BJ (cell line): ENCODE measurements around the gene TPMT. TPM values are rescaled to one million over a fixed set of nuclear protein-coding genes. Genes with fewer than 3 reads are reported as not detected.

Source experiments
- CTCF ChIA-PET: fragments of 350-600 bp; formaldehyde crosslinking; extraction: SDS; loops from one replicate; lab custom pipeline; 2021; ENCODE audit warnings: antibody characterized with exemption, inconsistent platforms; lab: Yijun Ruan, JAX
- POLR2A ChIA-PET: fragments of 300-600 bp; sonication (Branson Sonifier 250); formaldehyde crosslinking; extraction: SDS; loops from one replicate; lab custom pipeline; 2021; ENCODE audit warnings: antibody characterized with exemption; lab: Charles Lee
- DNase-seq: peaks from one replicate; pipeline ENCODE4 v3.0.0-alpha.2; 2011; ENCODE audit warnings: low read depth
- H3K27me3 ChIP-seq: 2 replicates; pipeline ENCODE4 v1.6.0; 2011; ENCODE audit warnings: low read length; ENCODE audit not compliant: control insufficient read depth, insufficient read depth
- H3K36me3 ChIP-seq: 2 replicates; pipeline ENCODE4 v1.5.1; 2011; ENCODE audit warnings: low read length; ENCODE audit not compliant: control insufficient read depth, insufficient read depth
- H3K4me3 ChIP-seq: 2 replicates; pipeline ENCODE4 v1.5.1; 2011; ENCODE audit warnings: low read depth, mild to moderate bottlenecking, control low read depth, low read length
- CTCF ChIP-seq: IDR thresholded peaks from 2 replicates; pipeline ENCODE4 v1.5.1; 2011; ENCODE audit warnings: low read depth, mild to moderate bottlenecking, control low read depth, inconsistent platforms, low read length, moderate library complexity; ENCODE audit not compliant: insufficient read depth
- polyA plus RNA-seq: library from polyadenylated mRNA; depleted of rRNA; stranded (reverse); fragments of >200 nt; gene quantifications from 2 replicates; pipeline ENCODE4 v1.2.3, GENCODE V29; 2011

The TPMT gene
- polyA plus RNA-seq, 1 experiment: 10.9 TPM

DNA sequence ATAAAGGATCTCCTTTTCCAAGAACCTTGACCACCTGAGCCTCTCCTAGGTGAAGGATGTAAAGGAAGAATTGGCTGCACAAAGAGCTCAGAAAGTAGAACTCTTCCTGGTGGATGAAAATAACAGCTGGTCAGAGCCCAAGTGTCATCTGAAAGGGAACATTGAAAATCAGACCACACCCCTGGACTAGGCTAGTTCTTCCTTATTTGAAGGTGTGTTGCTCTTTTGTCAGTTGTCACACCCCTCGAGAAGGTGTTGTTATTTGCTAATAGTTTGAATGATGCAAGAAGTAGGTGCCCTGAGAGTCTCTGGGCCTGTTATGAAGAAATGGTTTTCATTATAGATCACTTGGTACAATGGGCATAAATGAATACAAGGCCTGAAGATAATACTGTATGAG lies 63.5 kb downstream of the TPMT start:
- Histone ChIP-seq H3K4me3 (no peak overlapping the region), H3K27me3 (no peaks in the 10 kb centered on the region), H3K36me3 (no peaks in the 10 kb centered on the region)
- CTCF ChIA-PET: interaction anchor here (0.6 to 1.5 kb wide), 2 partner anchors 31 to 36 kb away, joined by 3 to 4 read pairs; partner anchors contain the start of gene NHLRC1
- POLR2A ChIA-PET: no interaction called here
- DNase-seq: no peak
- TF ChIP-seq CTCF: no peak

GRCh38 chr6:18090349-18090786 lies 64.5 kb downstream of the TPMT start:
- no peaks in the 10 kb centered on the region for H3K27me3 ChIP-seq
- DNase-seq: no peak
- no peaks in the 10 kb centered on the region for H3K36me3 ChIP-seq
- ChIA-PET POLR2A (no interaction called here), CTCF (no interaction called here)
- no peak overlapping the region for H3K4me3 ChIP-seq
- TF ChIP-seq CTCF: no peak

DNA sequence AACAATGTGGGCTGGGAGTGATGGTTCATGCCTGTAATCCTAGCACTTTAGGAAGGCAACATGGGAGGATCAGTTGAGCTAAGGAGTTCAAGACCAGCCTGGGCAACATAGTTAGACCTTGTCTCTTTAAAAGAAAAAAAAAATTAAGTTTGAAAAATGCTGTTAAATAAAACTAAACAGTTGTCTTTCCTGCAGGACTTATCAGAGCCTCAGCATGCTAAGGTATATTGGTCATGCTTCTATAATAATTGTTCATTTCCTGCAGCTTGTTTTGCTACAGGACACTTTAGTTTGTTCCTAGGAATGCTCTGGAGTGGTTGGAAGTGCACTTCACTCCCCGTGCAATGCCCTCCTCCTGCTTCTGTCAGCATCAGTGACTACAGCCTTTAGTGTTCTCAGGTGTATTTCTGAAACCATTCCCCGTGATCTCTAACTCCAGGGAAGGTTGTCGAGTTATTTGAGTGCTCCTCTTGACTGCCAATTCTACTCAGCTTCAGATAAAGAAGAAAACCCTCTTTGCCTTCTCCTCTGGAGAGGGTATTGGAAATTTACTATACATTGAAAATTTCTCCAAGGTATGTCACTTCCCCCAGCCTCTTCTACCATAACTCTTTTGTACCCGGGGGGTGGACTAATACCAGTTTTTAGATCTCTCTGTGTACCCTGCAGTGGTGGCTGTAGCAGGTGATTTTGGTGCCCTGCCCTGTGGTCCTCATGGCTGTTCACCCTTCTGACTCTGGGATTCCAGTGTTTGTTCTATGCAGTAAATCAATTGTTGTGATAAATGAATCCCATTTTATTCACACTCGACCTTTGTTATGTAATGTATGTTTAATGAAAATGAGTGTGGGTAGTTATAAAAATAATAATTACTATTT lies 66.2 kb downstream of the TPMT start:
- TF ChIP-seq CTCF: no peak
- CTCF ChIA-PET: no interaction called here
- no peaks in the 10 kb centered on the region for H3K27me3 ChIP-seq
- no peaks in the 10 kb centered on the region for H3K36me3 ChIP-seq
- POLR2A ChIA-PET: no interaction called here
- no peak overlapping the region for H3K4me3 ChIP-seq
- DNase-seq: no peak

DNA sequence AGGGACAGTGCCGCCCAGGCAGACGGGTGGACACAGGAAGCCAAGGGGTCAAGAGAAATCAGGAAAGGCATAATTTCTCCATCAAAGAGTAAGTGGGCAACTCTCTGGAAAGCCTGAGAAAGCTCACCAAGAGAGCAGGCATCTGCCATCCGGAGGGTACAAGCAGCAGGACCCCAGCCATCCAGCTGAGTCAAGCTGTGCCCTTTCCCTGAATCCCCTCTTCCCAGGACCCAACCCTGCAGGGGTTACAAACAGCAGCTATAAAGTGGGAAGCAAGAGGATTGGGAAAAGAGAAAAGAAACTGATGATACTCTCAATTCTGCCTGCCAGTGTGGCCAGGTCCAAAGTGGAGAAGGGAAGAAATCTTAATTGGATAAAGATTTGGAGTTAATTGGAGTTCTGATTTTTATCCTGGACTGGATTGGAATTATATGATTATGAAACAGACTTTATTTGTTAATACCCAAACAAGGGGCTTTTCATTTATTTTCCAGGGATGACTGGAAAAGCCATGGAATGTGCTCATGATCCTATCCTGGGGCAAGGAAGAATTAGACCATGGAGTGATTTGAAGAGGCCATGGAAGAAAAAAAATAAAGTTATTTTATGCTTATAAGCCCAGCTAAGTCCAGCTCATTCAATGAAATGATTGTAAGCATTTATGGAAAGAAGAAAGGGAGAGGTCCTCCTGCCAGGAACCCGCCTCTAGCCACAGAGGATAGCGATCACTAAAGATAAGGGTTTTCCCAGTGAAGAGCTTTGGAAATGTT lies 67.3 kb downstream of the TPMT start:
- no peaks in the 10 kb centered on the region for H3K36me3 ChIP-seq
- TF ChIP-seq CTCF: no peak
- CTCF ChIA-PET: no interaction called here
- DNase-seq: no peak
- no peaks in the 10 kb centered on the region for H3K27me3 ChIP-seq
- no peak overlapping the region for H3K4me3 ChIP-seq
- POLR2A ChIA-PET: no interaction called here

DNA sequence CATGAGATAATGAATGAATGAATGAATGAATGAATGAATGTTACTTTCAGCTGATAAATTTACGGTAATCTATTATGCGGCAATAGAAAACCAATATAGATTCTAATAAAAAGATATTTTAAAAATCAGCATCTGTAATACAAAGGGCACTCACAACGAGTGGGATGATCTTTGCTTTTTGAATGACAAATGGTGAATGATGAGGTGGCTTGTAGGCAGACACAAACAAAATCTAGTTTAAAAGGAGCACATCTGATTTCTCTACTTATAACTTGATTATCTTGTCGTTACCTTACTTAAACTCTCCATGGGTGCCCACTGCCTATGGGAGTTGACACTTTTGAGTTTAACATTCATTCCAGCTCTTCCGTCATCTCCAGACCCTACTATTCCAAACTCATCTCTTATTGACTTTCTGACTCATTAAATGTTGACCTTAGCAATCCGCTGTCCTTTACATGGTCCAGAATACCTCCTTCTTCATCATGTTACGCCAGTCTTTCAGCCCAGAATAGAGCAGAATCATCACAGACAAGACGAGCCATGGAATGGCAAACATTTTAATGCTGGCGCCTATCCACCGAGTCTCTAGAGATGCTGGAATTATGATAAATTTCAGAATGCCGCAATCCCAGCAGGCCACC lies 73.7 kb downstream of the TPMT start:
- POLR2A ChIA-PET: no interaction called here
- no peaks in the 10 kb centered on the region for H3K27me3 ChIP-seq
- H3K4me3 ChIP-seq: no peak overlapping the region
- no peaks in the 10 kb centered on the region for H3K36me3 ChIP-seq
- TF ChIP-seq CTCF: no peak
- DNase-seq: no peak
- CTCF ChIA-PET: no interaction called here
